Measurements from ENCODE around the gene RASSF6. TPM values are rescaled to one million over a fixed set of nuclear protein-coding genes. Genes with fewer than 3 reads are reported as not detected.
"Not testable (repeated sequence)": the region's sequence is repeated elsewhere in the genome, so short reads cannot be mapped to it uniquely, and the experiment has no call there.

Gene RASSF6
- polyA plus RNA-seq (ENCODE audit: insufficient read length in 3 of 3), result 1 to 10 TPM; 4.4 to 8.8 (median 6.2) TPM
- long read RNA-seq, donor 1, partial matches to known transcripts, result 0 of 1 reads
- long read RNA-seq, donor 1, other reads (novel, unspliced or antisense), result 0 of 1 reads
- long read RNA-seq, donor 2, result 0 reads
- long read RNA-seq, donor 3, partial matches to known transcripts, result 0 of 1 reads
- long read RNA-seq, donor 3, other reads (novel, unspliced or antisense), result 0 of 1 reads
- long read RNA-seq, donor 4, full-length matches to known transcripts, result 1 of 1 reads
- long read RNA-seq, donor 4, partial matches to known transcripts, result 0 of 1 reads
- long read RNA-seq, donor 4, other reads (novel, unspliced or antisense), result 0 of 1 reads
- long read RNA-seq, donor 5, full-length matches to known transcripts, result 1 of 1 reads
- long read RNA-seq, donor 5, partial matches to known transcripts, result 0 of 1 reads
- long read RNA-seq, donor 5, other reads (novel, unspliced or antisense), result 0 of 1 reads
- long read RNA-seq, donor 6, full-length matches to known transcripts, result 2 of 2 reads
- long read RNA-seq, donor 6, partial matches to known transcripts, result 0 of 2 reads
- long read RNA-seq, donor 6, other reads (novel, unspliced or antisense), result 0 of 2 reads
- long read RNA-seq, donor 7, partial matches to known transcripts, result 0 of 3 reads
- long read RNA-seq, donor 7, other reads (novel, unspliced or antisense), result 0 of 3 reads
- long read RNA-seq, donor 8, result 0 reads
- long read RNA-seq, donor 9, full-length matches to known transcripts, result 1 of 1 reads
- long read RNA-seq, donor 9, partial matches to known transcripts, result 0 of 1 reads
- long read RNA-seq, donor 9, other reads (novel, unspliced or antisense), result 0 of 1 reads
- long read RNA-seq, donor 10, full-length matches to known transcripts, result 3 of 3 reads
- long read RNA-seq, donor 10, partial matches to known transcripts, result 0 of 3 reads
- long read RNA-seq, donor 10, other reads (novel, unspliced or antisense), result 0 of 3 reads
- long read RNA-seq, donor 11, partial matches to known transcripts, result 0 of 3 reads
- long read RNA-seq, donor 11, other reads (novel, unspliced or antisense), result 0 of 3 reads
- long read RNA-seq, donor 12, full-length matches to known transcripts, result 5 of 5 reads
- long read RNA-seq, donor 12, partial matches to known transcripts, result 0 of 5 reads
- long read RNA-seq, donor 12, other reads (novel, unspliced or antisense), result 0 of 5 reads
- long read RNA-seq, donor 13, result 0 reads
- long read RNA-seq, donor 14, full-length matches to known transcripts, result 4 of 4 reads
- long read RNA-seq, donor 14, partial matches to known transcripts, result 0 of 4 reads
- long read RNA-seq, donor 14, other reads (novel, unspliced or antisense), result 0 of 4 reads
- long read RNA-seq, donor 15, full-length matches to known transcripts, result 6 of 6 reads
- long read RNA-seq, donor 15, partial matches to known transcripts, result 0 of 6 reads
- long read RNA-seq, donor 15, other reads (novel, unspliced or antisense), result 0 of 6 reads
- long read RNA-seq, donor 16, result 0 reads

GRCh38 chr4:73620115-73620792 is at the start of gene RASSF6:
Gene RASSF6 (minus strand): TSS chr4:73620436. CDS start chr4:73611795, 8,641 bp downstream.
- peak; percentile 74 for DNase-seq

DNA sequence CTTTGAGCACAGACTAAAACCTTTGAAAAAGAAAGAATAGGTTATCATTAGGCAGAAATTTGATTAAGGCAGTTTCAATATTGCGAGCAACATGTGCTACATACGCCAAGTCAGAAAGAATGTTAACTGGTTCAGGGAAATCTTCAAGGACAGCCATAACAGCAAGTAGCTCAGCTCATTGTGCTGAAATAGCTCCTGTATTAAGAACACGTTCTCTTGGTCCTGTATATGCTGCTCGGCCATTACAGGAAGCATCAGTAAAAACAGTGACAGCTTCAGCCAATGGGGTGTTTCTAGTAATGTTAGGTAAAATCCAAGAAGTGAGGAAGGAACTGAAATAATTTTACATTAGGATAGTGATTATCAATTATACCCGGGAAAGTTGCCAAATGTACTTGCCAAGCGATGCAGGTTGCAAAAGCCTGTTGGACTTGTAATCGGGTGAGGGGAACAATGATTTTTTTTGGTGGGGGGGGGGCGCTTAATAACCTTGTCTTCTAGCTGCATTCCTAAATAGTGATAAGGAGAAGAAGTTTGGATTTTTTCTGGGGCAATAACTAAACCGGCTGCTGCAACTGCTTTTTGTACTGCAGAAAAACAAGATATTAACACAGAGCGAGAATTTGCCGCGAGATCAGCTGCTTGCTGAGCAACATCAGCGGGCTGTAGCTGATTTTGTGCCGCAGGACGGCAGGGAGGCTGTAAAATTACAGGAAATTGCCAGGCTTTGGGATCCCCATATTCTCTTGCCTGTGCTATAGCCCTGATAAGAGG is 49.4 kb upstream of the RASSF6 start:
- no peak for DNase-seq

- DNase-seq, result peak; percentile 75
Measured at GRCh38 chr4:73668782-73669201, 48.6 kb upstream of the RASSF6 start.

DNA sequence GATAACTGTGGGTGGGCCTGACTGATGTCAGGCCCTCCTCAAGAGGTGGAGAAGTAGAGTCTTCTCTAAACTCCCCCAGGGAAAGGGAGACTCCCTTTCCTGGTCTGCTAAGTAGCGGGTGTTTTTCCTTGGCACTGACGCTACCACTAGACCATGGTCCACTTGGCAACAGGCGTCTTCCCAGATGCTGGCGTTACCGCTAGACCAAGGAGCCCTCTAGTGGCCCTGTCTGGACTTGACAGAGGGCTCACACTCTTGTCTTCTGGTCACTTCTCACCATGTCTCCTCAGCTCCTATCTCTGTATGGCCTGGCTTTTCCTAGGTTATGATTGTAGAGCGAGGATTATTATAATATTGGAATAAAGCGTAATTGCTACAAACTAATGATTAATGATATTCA is 45.7 kb upstream of the RASSF6 start:
- not testable (repeated sequence) for DNase-seq

DNA sequence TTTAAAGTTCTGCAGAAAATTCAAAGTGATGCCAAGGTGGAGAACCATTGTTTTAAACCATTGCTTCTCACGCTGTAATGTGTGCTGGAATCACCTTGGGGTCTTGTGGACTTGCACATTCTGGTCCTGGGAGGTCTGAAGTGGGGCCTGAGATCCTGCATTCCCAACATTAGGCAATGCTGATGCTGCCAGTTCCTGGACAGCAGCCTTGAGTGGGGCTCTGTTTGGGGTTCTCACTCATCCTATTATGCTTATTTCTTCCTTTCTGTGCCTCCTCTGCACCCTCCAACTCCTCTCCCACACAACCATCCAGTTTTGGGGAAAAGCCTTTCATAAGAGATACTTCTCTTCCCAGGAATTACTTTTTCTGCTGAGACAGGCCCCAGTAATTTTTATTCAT is 44.2 kb upstream of the RASSF6 start:
- DNase-seq, result no peak

DNA sequence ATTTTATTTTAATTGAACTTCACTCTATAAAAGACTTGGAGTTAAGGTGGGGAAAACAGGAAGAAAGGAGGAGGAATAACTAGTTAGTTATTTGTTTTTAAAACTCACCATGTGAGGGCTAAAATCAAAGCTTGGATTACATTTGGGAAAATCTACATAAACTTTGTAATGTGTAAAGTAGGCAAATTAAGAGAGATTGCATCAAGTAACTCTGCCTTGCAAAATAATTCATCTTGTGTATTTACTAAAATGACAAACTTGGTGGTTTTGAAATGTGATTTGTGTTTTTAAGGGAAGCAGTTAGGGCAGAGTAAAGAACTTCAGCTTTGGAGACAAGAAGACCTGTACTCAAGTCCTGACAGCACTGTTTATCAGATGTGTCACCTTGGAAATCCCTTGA is 43.3 kb upstream of the RASSF6 start:
- DNase-seq, result no peak

DNA sequence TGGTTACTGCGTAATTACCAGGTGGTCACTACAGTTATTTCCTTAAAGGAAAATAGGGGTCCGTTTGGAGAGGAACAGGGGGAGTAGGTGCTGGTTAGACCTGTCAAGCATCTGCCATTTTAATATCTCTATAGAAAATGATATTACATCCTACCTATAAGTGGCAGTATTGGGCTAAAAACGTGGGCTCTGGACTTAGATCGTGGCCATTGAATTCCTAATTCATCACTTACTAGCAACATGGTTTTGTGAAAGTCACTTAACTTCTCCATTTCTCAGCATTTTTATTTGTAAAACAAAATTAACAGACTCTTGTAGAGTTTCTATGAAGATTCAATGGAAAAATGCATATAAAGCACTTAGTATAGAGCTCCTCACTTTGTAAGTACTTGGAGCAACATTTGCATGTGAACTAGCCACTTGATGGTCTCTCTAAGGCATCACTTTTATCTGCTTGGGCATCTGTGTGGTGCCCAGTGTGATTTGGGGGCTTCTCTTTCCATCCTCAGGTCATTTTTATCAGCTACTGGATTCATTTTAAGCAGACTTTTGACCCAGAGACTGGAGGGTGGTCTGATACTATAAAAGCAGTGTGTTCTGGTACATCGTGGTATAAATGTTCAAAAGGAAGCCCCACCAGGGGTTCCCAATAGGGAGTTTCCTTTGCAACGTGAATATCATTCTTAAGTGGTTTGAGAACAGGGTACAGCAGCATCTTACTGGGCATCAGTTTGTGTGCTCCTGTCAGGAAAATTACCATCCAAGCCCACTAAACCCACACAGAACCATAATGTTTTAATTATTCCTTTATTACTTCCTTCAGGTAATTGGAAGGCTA is 42.7 kb upstream of the RASSF6 start:
- peak; percentile 19 for DNase-seq

- DNase-seq, result no peak
Measured at GRCh38 chr4:73661646-73662119, 41.4 kb upstream of the RASSF6 start.

DNA sequence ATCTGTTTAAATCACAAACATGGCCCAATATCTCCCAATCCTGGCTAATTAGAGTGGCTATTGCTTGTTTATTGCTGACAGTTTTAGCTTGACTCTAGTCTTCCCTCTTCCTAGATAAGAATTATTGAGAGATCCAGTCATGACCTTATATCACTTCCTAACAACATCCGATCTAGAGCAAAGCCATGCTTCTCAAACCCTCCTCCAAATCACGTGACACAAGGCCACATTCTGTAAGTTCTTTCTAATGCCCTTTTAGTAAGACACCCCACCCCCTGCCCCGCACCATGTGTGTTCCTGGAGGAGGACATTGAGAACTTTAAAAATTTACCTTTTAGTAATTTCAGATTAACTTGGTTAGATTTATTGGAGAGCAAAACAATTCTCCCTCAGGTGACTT is 40.6 kb upstream of the RASSF6 start:
- DNase-seq, result no peak

GRCh38 chr4:73653695-73654106 is 33.5 kb upstream of the RASSF6 start:
- peak; percentile 43 for DNase-seq

GRCh38 chr4:73650250-73650649 is 30.0 kb upstream of the RASSF6 start:
- no peak for DNase-seq

DNA sequence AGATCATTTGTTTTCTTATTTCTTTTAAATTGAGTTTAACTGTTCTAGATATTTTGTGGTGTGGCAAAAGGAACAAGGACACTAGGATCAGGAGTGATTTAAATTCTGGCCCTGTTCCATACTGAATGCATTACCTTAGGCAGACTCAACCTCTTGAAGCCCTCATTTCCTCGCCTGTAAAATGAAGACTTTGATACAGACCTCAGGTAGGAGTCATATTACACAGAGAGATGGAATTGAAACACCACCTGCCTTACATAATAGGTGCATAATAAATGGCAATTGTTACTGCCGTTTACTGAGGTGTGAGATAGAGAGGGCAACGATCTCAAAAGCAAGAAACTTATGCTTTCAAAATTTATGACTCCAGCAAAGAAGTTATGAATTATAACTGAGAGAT is 28.2 kb upstream of the RASSF6 start:
- DNase-seq, result no peak

GRCh38 chr4:73646117-73646516 is 25.9 kb upstream of the RASSF6 start:
- no peak for DNase-seq

GRCh38 chr4:73631565-73632226 is 11.5 kb upstream of the RASSF6 start:
- DNase-seq, result no peak

GRCh38 chr4:73628834-73629233 is 8.6 kb upstream of the RASSF6 start:
- DNase-seq, result not testable (repeated sequence)

DNA sequence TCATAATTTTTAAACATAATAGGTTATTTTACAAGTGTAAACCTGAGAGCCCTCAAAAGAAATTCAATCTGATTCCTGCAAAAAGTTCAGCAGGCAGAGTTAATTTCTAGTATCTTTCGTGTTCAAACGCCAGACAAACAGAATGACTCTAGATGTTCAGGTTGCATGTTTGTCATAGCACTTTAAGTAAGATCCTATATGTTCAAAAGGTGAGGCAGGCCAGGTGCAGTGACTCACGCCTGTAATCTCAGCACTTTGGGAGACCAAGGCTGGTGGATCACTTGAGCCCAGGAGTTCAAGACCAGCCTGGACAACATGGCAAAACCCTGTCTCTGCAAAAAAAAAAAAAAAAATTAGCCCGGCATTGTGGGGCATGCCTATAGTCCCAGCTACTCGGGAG is 1.1 kb upstream of the RASSF6 start:
- DNase-seq, result no peak

GRCh38 chr4:73619346-73619745 is 890 bp downstream of the RASSF6 start:
- DNase-seq, result no peak

- DNase-seq, result no peak
Measured at GRCh38 chr4:73617256-73617655, 3.0 kb downstream of the RASSF6 start.
